Endothelial cell of umbilical vein (primary cell): ENCODE measurements around the gene SLC35F2.

Experiments used
- EZH2 ChIP-seq: IDR thresholded peaks from 2 replicates; pipeline ENCODE4 v1.6.1; 2012; ENCODE audit warnings: borderline replicate concordance, low read depth, mild to moderate bottlenecking, moderate library complexity, low read length, inconsistent platforms; ENCODE audit not compliant: severe bottlenecking
- FOS ChIP-seq: IDR thresholded peaks from 2 replicates; pipeline ENCODE4 v1.6.1; 2011; ENCODE audit warnings: mild to moderate bottlenecking, low read length, moderate library complexity, borderline replicate concordance; ENCODE audit not compliant: insufficient read depth
- GATA2 ChIP-seq: IDR thresholded peaks from 2 replicates; pipeline ENCODE4 v1.7.0; 2011; ENCODE audit warnings: low read depth, mild to moderate bottlenecking, moderate library complexity, mixed read lengths, low read length; ENCODE audit not compliant: insufficient read length, insufficient read depth
- JUN ChIP-seq: IDR thresholded peaks from 2 replicates; pipeline ENCODE4 v1.6.1; 2011; ENCODE audit warnings: borderline replicate concordance, low read depth; ENCODE audit not compliant: insufficient read length, insufficient read depth
- MYC ChIP-seq: IDR thresholded peaks from one replicate; pipeline ENCODE4 v1.6.1; 2011; ENCODE audit warnings: mild to moderate bottlenecking, low read depth, low read length
- POLR2A ChIP-seq: IDR thresholded peaks from 2 replicates; pipeline ENCODE4 v1.6.1; 2012; ENCODE audit warnings: low read depth, mild to moderate bottlenecking, control low read depth, low read length
- POLR2AphosphoS5 ChIP-seq: IDR thresholded peaks from 2 replicates; pipeline ENCODE4 v1.6.1; 2012; ENCODE audit warnings: low read depth, mild to moderate bottlenecking, control low read depth, low read length, moderate library complexity; ENCODE audit not compliant: insufficient read depth
- TF ChIP-seq, protein P1 (sequence below), 2 donors: IDR thresholded peaks; 1 replicate in 1 of 2; 2 replicates in 1 of 2; pipeline ENCODE4 v1.5.1; 2011; ENCODE audit warnings: low read length in 2 of 2, mild to moderate bottlenecking in 2 of 2, moderate library complexity in 2 of 2, control low read depth in 1 of 2, inconsistent platforms in 1 of 2, low read depth in 1 of 2; ENCODE audit not compliant: insufficient read depth in 1 of 2; ENCODE audit errors: extremely low read depth in 1 of 2
- TF ChIP-seq, protein P2 (sequence below): IDR thresholded peaks from 2 replicates; pipeline ENCODE4 v1.6.1; 2011; ENCODE audit not compliant: insufficient read depth, insufficient read length

DNA sequence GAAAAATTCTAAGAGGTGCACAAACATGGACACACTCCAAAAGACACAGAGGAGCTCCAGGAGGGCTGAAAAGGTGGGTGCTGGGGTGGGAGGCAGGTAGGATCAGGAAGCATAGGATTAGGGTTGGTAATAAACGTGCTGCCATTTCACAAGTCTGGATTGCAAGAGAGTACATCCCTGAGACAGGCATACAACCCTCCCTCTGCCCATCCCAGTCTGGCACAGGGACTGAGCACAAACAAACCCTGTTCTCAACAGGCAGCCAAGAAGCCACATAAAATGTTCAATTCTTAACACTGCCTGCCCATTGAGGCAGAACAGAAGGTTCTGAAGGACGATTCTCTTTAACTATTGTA, 18.5 kb downstream of the SLC35F2 start:
- TF ChIP-seq, protein P1, sequence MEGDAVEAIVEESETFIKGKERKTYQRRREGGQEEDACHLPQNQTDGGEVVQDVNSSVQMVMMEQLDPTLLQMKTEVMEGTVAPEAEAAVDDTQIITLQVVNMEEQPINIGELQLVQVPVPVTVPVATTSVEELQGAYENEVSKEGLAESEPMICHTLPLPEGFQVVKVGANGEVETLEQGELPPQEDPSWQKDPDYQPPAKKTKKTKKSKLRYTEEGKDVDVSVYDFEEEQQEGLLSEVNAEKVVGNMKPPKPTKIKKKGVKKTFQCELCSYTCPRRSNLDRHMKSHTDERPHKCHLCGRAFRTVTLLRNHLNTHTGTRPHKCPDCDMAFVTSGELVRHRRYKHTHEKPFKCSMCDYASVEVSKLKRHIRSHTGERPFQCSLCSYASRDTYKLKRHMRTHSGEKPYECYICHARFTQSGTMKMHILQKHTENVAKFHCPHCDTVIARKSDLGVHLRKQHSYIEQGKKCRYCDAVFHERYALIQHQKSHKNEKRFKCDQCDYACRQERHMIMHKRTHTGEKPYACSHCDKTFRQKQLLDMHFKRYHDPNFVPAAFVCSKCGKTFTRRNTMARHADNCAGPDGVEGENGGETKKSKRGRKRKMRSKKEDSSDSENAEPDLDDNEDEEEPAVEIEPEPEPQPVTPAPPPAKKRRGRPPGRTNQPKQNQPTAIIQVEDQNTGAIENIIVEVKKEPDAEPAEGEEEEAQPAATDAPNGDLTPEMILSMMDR (IDR thresholded peaks at IDR 0.05; ENCODE audit: extremely low read depth in 1 of 2, insufficient read depth in 1 of 2, low read depth in 1 of 2, low read length in 2 of 2) = no peak
- TF ChIP-seq, protein P2, sequence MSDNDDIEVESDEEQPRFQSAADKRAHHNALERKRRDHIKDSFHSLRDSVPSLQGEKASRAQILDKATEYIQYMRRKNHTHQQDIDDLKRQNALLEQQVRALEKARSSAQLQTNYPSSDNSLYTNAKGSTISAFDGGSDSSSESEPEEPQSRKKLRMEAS = no peak
- TF ChIP-seq EZH2 (no peak), POLR2A (no peak), JUN (no peak), POLR2AphosphoS5 (no peak), GATA2 (no peak), MYC (no peak), FOS (no peak)
